Erythroblast (primary cell): ENCODE measurements around the gene EOMES.

Source experiments
- GATA1 ChIP-seq: IDR thresholded peaks from 2 replicates; pipeline ENCODE4 v1.6.1; 2011; ENCODE audit warnings: low read depth, mild to moderate bottlenecking, control low read depth, low read length, moderate library complexity
- POLR2A ChIP-seq: IDR thresholded peaks from 2 replicates; pipeline ENCODE4 v1.6.1; 2011; ENCODE audit warnings: mild to moderate bottlenecking, low read length

DNA sequence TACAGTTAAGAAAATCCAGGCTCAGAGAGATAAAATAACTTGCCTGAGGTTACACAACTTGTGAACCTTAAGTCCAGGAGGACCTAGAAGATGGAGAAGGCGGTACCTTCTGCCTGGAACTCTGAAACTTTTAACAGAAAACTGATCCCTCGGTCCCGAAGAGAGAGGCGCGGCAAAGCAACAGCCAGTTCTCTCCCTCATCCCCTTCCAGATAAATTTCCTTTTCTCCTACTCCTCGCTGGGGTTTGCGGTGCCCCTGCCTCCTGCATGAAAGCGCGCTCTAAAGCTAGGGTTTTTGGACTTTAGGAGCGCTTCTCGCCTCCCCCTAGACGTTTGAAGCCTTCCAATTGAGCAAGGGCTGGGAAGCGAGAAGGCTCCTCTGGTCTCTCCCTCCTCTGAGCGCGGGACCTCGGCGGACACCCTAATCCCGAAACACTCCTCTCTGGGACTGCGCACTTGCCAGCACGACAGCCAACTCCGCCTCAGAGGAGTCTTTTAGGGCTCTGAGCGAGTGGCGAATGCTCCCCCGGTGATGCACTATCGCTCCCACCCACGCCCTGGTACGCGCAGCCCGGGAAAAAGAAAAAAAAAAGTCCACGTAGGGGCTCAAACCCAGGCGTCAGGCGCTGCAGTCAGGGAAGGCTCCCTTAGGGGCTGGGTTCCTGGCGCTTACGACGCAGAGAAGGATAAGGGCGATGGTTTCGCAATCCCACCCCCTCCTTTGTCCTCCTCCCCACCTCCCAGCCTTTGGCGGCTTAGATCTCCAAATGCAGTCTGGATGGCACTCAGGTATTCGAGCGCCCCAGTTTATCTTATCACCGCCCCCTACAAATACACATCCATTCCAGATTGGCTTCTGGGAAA is 7.9 kb upstream of the EOMES start:
- TF ChIP-seq POLR2A (no peak), GATA1 (no peak)
